Fibroblast of skin of back (primary cell): Measurements from ENCODE around the gene GOLPH3. TPM values are rescaled to one million over a fixed set of nuclear protein-coding genes. Genes with fewer than 3 reads are reported as not detected.
A peak's percentile ranks its signal among the peaks of the same experiment; 100 is the strongest.
"Not testable (repeated sequence)": the region's sequence is repeated elsewhere in the genome, so short reads cannot be mapped to it uniquely, and the experiment has no call there.

Experiments
- DNase-seq: peaks from one replicate; pipeline ENCODE4 v3.0.0-alpha.2; 2013
- polyA plus RNA-seq, 2 experiments: library from polyadenylated mRNA; unstranded; fragments of 120-200 nt; gene quantifications; one replicate each; pipeline ENCODE4 v1.2.1, GENCODE V29; 2013; ENCODE audit not compliant: insufficient read length in 2 of 2

Gene GOLPH3
- 79.4 TPM for polyA plus RNA-seq (2013, experiment 1 of 2; ENCODE audit: insufficient read length)
- 85.6 TPM for polyA plus RNA-seq (2013, experiment 2 of 2; ENCODE audit: insufficient read length)

- peak; percentile 92 for DNase-seq
Measured at GRCh38 chr5:32174011-32174870, at the start of gene GOLPH3. Gene GOLPH3 (minus strand): TSS chr5:32174319. CDS start chr5:32174034, 285 bp downstream.

GRCh38 chr5:32222723-32223470 is 48.8 kb upstream of the GOLPH3 start:
- DNase-seq = no peak

GRCh38 chr5:32217886-32218396 is 43.8 kb upstream of the GOLPH3 start:
- peak; percentile 19 for DNase-seq

GRCh38 chr5:32214344-32214743 is 40.2 kb upstream of the GOLPH3 start:
- not testable (repeated sequence) for DNase-seq

GRCh38 chr5:32210151-32210550 is 36.0 kb upstream of the GOLPH3 start:
- DNase-seq = no peak

GRCh38 chr5:32208837-32209236 is 34.7 kb upstream of the GOLPH3 start:
- not testable (repeated sequence) for DNase-seq

GRCh38 chr5:32207355-32207634 is 33.2 kb upstream of the GOLPH3 start:
- DNase-seq = no peak

GRCh38 chr5:32206509-32207354 is 32.6 kb upstream of the GOLPH3 start:
- DNase-seq = no peak

- DNase-seq = no peak
Measured at GRCh38 chr5:32206053-32206452, 31.9 kb upstream of the GOLPH3 start.

- DNase-seq = peak; percentile 74
Measured at GRCh38 chr5:32202394-32202793, 28.3 kb upstream of the GOLPH3 start.

- no peak for DNase-seq
Measured at GRCh38 chr5:32201122-32201753, 27.1 kb upstream of the GOLPH3 start.

GRCh38 chr5:32197032-32197431 is 22.9 kb upstream of the GOLPH3 start:
- no peak for DNase-seq

- no peak for DNase-seq
Measured at GRCh38 chr5:32195265-32195664, 21.1 kb upstream of the GOLPH3 start.

GRCh38 chr5:32193591-32193990 is 19.5 kb upstream of the GOLPH3 start:
- DNase-seq = peak; percentile 92

- peak; percentile 74 for DNase-seq
Measured at GRCh38 chr5:32190095-32190494, 16.0 kb upstream of the GOLPH3 start.

- no peak for DNase-seq
Measured at GRCh38 chr5:32187675-32188074, 13.6 kb upstream of the GOLPH3 start.

- no peak for DNase-seq
Measured at GRCh38 chr5:32182463-32183063, 8.4 kb upstream of the GOLPH3 start.

- DNase-seq = peak; percentile 67
Measured at GRCh38 chr5:32173267-32174010, 680 bp downstream of the GOLPH3 start.

GRCh38 chr5:32172923-32173266 is 1.2 kb downstream of the GOLPH3 start:
- no peak for DNase-seq

GRCh38 chr5:32172186-32172911 is 1.8 kb downstream of the GOLPH3 start:
- DNase-seq = not testable (repeated sequence)
